ENCODE results near the gene TEC.
"Not testable (repeated sequence)": the region's sequence is repeated elsewhere in the genome, so short reads cannot be mapped to it uniquely, and the experiment has no call there.

DNA sequence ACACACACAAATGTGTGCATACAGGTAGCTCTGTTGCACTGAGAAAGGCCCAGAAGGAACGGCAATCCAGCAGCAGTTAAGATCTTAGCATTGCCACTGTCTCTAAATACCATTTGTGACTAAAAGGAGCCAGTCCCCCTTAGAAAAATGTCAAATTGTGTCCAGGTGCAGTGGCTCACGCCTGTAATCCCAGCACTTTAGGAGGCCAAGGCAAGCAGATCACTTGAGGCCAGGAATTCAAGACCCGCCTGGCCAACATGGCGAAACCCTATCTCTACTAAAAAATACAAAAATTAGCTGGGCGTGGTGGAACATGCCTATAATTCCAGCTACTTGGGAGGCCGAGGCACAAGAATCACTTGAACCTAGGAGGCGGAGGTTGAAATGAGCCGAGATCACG lies 105.1 kb downstream of the TEC start:
- TF ChIP-seq ZFP36 (IDR thresholded peaks at IDR 0.05; ENCODE audit: low read depth, low read length, partially characterized antibody); ESRRA (IDR thresholded peaks at IDR 0.05; ENCODE audit: borderline replicate concordance, low read depth); CHD2 (IDR thresholded peaks at IDR 0.05; ENCODE audit: low read depth, low read length); FOXA1 (IDR thresholded peaks at IDR 0.05; ENCODE audit: borderline replicate concordance): not testable (repeated sequence)
- TF ChIP-seq, protein P1, sequence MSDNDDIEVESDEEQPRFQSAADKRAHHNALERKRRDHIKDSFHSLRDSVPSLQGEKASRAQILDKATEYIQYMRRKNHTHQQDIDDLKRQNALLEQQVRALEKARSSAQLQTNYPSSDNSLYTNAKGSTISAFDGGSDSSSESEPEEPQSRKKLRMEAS (CRISPR knock-in tag; IDR thresholded peaks at IDR 0.05) = not testable (repeated sequence)
- TF ChIP-seq, protein P2, sequence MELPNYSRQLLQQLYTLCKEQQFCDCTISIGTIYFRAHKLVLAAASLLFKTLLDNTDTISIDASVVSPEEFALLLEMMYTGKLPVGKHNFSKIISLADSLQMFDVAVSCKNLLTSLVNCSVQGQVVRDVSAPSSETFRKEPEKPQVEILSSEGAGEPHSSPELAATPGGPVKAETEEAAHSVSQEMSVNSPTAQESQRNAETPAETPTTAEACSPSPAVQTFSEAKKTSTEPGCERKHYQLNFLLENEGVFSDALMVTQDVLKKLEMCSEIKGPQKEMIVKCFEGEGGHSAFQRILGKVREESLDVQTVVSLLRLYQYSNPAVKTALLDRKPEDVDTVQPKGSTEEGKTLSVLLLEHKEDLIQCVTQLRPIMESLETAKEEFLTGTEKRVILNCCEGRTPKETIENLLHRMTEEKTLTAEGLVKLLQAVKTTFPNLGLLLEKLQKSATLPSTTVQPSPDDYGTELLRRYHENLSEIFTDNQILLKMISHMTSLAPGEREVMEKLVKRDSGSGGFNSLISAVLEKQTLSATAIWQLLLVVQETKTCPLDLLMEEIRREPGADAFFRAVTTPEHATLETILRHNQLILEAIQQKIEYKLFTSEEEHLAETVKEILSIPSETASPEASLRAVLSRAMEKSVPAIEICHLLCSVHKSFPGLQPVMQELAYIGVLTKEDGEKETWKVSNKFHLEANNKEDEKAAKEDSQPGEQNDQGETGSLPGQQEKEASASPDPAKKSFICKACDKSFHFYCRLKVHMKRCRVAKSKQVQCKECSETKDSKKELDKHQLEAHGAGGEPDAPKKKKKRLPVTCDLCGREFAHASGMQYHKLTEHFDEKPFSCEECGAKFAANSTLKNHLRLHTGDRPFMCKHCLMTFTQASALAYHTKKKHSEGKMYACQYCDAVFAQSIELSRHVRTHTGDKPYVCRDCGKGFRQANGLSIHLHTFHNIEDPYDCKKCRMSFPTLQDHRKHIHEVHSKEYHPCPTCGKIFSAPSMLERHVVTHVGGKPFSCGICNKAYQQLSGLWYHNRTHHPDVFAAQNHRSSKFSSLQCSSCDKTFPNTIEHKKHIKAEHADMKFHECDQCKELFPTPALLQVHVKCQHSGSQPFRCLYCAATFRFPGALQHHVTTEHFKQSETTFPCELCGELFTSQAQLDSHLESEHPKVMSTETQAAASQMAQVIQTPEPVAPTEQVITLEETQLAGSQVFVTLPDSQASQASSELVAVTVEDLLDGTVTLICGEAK (IDR thresholded peaks at IDR 0.05) = not testable (repeated sequence)
- TF ChIP-seq, protein P2 (CRISPR knock-in tag; IDR thresholded peaks at IDR 0.05) = not testable (repeated sequence)
- TF ChIP-seq, protein P3, sequence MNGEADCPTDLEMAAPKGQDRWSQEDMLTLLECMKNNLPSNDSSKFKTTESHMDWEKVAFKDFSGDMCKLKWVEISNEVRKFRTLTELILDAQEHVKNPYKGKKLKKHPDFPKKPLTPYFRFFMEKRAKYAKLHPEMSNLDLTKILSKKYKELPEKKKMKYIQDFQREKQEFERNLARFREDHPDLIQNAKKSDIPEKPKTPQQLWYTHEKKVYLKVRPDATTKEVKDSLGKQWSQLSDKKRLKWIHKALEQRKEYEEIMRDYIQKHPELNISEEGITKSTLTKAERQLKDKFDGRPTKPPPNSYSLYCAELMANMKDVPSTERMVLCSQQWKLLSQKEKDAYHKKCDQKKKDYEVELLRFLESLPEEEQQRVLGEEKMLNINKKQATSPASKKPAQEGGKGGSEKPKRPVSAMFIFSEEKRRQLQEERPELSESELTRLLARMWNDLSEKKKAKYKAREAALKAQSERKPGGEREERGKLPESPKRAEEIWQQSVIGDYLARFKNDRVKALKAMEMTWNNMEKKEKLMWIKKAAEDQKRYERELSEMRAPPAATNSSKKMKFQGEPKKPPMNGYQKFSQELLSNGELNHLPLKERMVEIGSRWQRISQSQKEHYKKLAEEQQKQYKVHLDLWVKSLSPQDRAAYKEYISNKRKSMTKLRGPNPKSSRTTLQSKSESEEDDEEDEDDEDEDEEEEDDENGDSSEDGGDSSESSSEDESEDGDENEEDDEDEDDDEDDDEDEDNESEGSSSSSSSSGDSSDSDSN (IDR thresholded peaks at IDR 0.05; ENCODE audit: borderline replicate concordance in 1 of 2, low read depth in 2 of 2, low read length in 2 of 2) = not testable (repeated sequence)

Data from K562 (cell line).